Neural progenitor cell (in vitro differentiated cells): Measurements from ENCODE around the gene SCN2A.

Experiments
- CTCF ChIP-seq: fragments of 200-600 bp; sonication (generic); IDR thresholded peaks from 2 replicates; pipeline ENCODE4 v1.5.1; 2017; ENCODE audit warnings: antibody characterized with exemption, mild to moderate bottlenecking
- EZH2 ChIP-seq: fragments of 200-600 bp; sonication (generic); IDR thresholded peaks from 2 replicates; pipeline ENCODE4 v1.6.1; 2017; ENCODE audit warnings: antibody characterized with exemption, mild to moderate bottlenecking, moderate library complexity
- EZH2phosphoT487 ChIP-seq: fragments of 200-600 bp; sonication (generic); IDR thresholded peaks from 2 replicates; pipeline ENCODE4 v1.6.1; 2017; ENCODE audit warnings: antibody characterized with exemption

GRCh38 chr2:165305391-165306096 lies 66.3 kb downstream of the SCN2A start:
- TF ChIP-seq CTCF = no peak
- TF ChIP-seq EZH2 = no peak
- no peak for TF ChIP-seq EZH2phosphoT487
